B cell (primary cell): ENCODE measurements around the gene AVEN. TPM values are rescaled to one million over a fixed set of nuclear protein-coding genes. Genes with fewer than 3 reads are reported as not detected.

Source experiments
- ATAC-seq: fragments of 200-7000 bp; cut with Tn5 transposase; one replicate; pipeline ENCODE4 v1.10.0; 2021; ENCODE audit warnings: low read depth, mild to moderate bottlenecking, moderate number of reproducible peaks, moderate library complexity
- CTCF ChIA-PET: fragments of 350-600 bp; sonication (Branson Sonifier 250); formaldehyde crosslinking; loops from one replicate; lab custom pipeline; 2021; ENCODE audit warnings: antibody characterized with exemption, inconsistent platforms; lab: Charles Lee
- POLR2A ChIA-PET: fragments of 350-600 bp; sonication (Branson Sonifier 250); formaldehyde crosslinking; loops from one replicate; lab custom pipeline; 2021; ENCODE audit warnings: antibody characterized with exemption; lab: Charles Lee
- DNase-seq: peaks from one replicate; pipeline ENCODE4 v3.0.0; 2013
- H2AFZ ChIP-seq: 2 replicates; pipeline ENCODE4 v1.6.1; 2012; ENCODE audit warnings: mild to moderate bottlenecking, low read depth, low read length; ENCODE audit not compliant: insufficient read depth, poor library complexity, severe bottlenecking
- H3K27ac ChIP-seq, 2 donors: 1 replicate in 1 of 2; 2 replicates in 1 of 2; pipeline ENCODE4 v1.5.1; 2012 to 2013; ENCODE audit warnings: low read length in 2 of 2, mild to moderate bottlenecking in 2 of 2, moderate library complexity in 1 of 2
- H3K27me3 ChIP-seq, 4 experiments: fragments of 200-600 bp in 1 of 4; sonication (generic) in 1 of 4; replicated peaks in 1 of 4; 1 replicate in 2 of 4; 2 replicates in 2 of 4; pipeline versions ENCODE4 v1.6.1 to v1.7.0; 2013 to 2016; ENCODE audit warnings: low read length in 3 of 4, mild to moderate bottlenecking in 2 of 4, mixed read lengths in 1 of 4, moderate library complexity in 1 of 4; ENCODE audit not compliant: insufficient read depth in 4 of 4, control insufficient read depth in 3 of 4; ENCODE audit errors: control extremely low read depth in 1 of 4
- H3K36me3 ChIP-seq, 2 experiments: replicated peaks in 1 of 2; 1 replicate in 1 of 2; 2 replicates in 1 of 2; pipeline versions ENCODE4 v1.6.1 to v1.7.1; 2013; ENCODE audit warnings: low read length in 1 of 2; ENCODE audit not compliant: insufficient read depth in 2 of 2, control insufficient read depth in 1 of 2; ENCODE audit errors: control extremely low read depth in 1 of 2, extremely low read depth in 1 of 2
- H3K4me1 ChIP-seq, 2 donors: fragments of 200-600 bp in 1 of 2; sonication (generic) in 1 of 2; 1 replicate in 1 of 2; 2 replicates in 1 of 2; pipeline versions ENCODE4 v1.5.1 to v1.6.1; 2013 to 2017; ENCODE audit warnings: low read length in 2 of 2; ENCODE audit not compliant: control insufficient read depth in 2 of 2, insufficient read depth in 2 of 2
- H3K4me2 ChIP-seq: replicated peaks from 2 replicates; pipeline ENCODE3; 2012; ENCODE audit warnings: mild to moderate bottlenecking, low read depth, low read length; ENCODE audit not compliant: poor library complexity, severe bottlenecking
- H3K4me3 ChIP-seq, 5 experiments: fragments of 200-600 bp in 1 of 5; sonication (generic) in 1 of 5; 1 replicate in 3 of 5; 2 replicates in 2 of 5; pipeline versions ENCODE4 v1.5.1 to v1.7.0; 2011 to 2016; ENCODE audit warnings: low read length in 4 of 5, mild to moderate bottlenecking in 4 of 5, low read depth in 2 of 5, control low read depth in 1 of 5, moderate library complexity in 1 of 5; ENCODE audit not compliant: insufficient read depth in 1 of 5; ENCODE audit errors: control extremely low read depth in 1 of 5, extremely low read depth in 1 of 5
- H3K79me2 ChIP-seq: fragments of 200-600 bp; sonication (generic); one replicate; pipeline ENCODE4 v1.6.0; 2016; ENCODE audit warnings: low read length; ENCODE audit not compliant: control insufficient read depth, insufficient read depth
- H3K9ac ChIP-seq: fragments of 200-600 bp; sonication (generic); 2 replicates; pipeline ENCODE4 v1.6.1; 2017; ENCODE audit warnings: mild to moderate bottlenecking, low read length, moderate library complexity
- H3K9me3 ChIP-seq, 3 donors: one replicate each; pipeline versions ENCODE4 v1.6.1 to v1.7.1; 2013; ENCODE audit warnings: low read length in 2 of 3; ENCODE audit not compliant: control insufficient read depth in 2 of 3, insufficient read depth in 1 of 3; ENCODE audit errors: control extremely low read depth in 1 of 3
- H4K20me1 ChIP-seq: 2 replicates; pipeline ENCODE4 v1.6.0; 2012; ENCODE audit warnings: mild to moderate bottlenecking, low read length; ENCODE audit not compliant: insufficient read depth, control insufficient read depth, poor library complexity, severe bottlenecking
- H3K27ac Mint-ChIP-seq: one replicate; pipeline ENCODE4 v1.8.0; 2021; ENCODE audit warnings: mixed read lengths
- H3K27me3 Mint-ChIP-seq: one replicate; pipeline ENCODE4 v1.8.0; 2021; ENCODE audit warnings: mixed read lengths
- H3K4me1 Mint-ChIP-seq: one replicate; pipeline ENCODE4 v1.8.0; 2021; ENCODE audit warnings: mixed read lengths
- H3K4me3 Mint-ChIP-seq: one replicate; pipeline ENCODE4 v1.8.0; 2021; ENCODE audit warnings: mixed read lengths
- H3K9me3 Mint-ChIP-seq: one replicate; pipeline ENCODE4 v1.8.0; 2022; ENCODE audit warnings: mixed read lengths; ENCODE audit not compliant: insufficient read depth
- EZH2 ChIP-seq: IDR thresholded peaks from 2 replicates; pipeline ENCODE4 v1.6.1; 2012; ENCODE audit warnings: borderline replicate concordance, low read depth, mild to moderate bottlenecking, moderate library complexity, low read length; ENCODE audit not compliant: insufficient read depth, poor library complexity, severe bottlenecking
- WGBS: methylation state at CpG from one replicate; pipeline ENCODE4 v1.1.5; 2013; ENCODE audit warnings: missing lambda C conversion rate; ENCODE audit not compliant: insufficient coverage; 5-methylcytosine and 5-hydroxymethylcytosine counted together
- intact Hi-C: fragments of 100-400 bp; cut with micrococcal nuclease; formaldehyde crosslinking; loops from one replicate; pipeline ENCODE4 v1.10.0; 2022
- polyA plus RNA-seq: library from polyadenylated mRNA; depleted of rRNA; stranded (reverse); fragments of >200 nt; gene quantifications from 2 replicates; pipeline ENCODE4 v1.2.3, GENCODE V29; 2012
- total RNA-seq, 2 donors: library from RNA; stranded (reverse); fragments of 120-200 nt in 1 of 2; gene quantifications; 1 replicate in 1 of 2; 2 replicates in 1 of 2; pipeline versions ENCODE4 v1.2.3 to v1.2.4, GENCODE V29; 2013 to 2022
- TF ChIP-seq, protein P1 (sequence below): fragments of 200-600 bp; IDR thresholded peaks from one replicate; pipeline ENCODE4 v1.8.0; 2022; ENCODE audit warnings: antibody characterized with exemption, mild to moderate bottlenecking

AVEN gene
- total and polyA plus RNA-seq, 2 donors (not counting 1 experiment from before 2014, with no cell fraction given) = 1.8 to 8.2 TPM

DNA sequence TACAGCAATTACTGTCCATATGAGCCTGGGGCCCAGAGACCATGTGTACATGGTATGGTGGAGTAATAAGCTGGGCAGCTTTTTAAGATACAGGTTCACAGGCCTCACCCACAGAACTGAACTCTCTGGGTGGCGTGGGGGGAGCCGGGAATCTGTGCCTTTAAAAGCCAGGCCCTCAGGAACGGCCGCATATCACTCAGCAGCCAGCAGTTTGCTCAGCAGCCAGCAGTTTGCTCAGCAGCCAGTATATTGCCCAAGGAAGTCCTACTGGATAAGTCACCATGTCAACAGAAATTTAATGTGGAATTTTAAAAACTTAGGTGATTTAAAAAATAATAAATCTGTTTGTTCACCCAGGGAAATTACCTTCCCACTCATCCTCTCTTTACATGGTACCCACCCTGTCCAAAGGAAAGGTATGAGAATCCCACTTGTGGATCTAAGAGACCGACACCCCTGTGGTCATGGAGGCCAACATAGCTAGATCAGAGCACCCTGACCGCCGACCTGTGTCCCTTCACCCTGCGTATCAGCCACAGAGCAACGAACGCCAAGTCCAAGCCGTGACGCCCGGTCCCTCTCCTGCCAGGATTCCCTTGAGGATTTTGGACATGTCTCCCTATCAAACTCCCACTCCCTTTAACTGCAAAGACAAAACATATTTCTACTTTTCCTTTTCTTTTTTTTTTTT, 166.4 kb downstream of the AVEN start:
- Histone ChIP-seq H3K4me1 (no peaks in the 10 kb centered on the region), H3K79me2 (no peaks in the 10 kb centered on the region), H3K27ac (no peak overlapping the region), H4K20me1 (no peaks in the 10 kb centered on the region), H3K4me3 (no peak overlapping the region), H3K9me3 (no peaks in the 10 kb centered on the region), H2AFZ (no peak overlapping the region), H3K4me2 (no peak overlapping the region), H3K27me3 (no peaks in the 10 kb centered on the region), H3K36me3 (no peaks in the 10 kb centered on the region), H3K9ac (no peak overlapping the region)
- ATAC-seq = no peak
- POLR2A ChIA-PET = no interaction called here
- Mint-ChIP-seq H3K27me3 (no peaks in the 10 kb centered on the region), H3K9me3 (no peaks in the 10 kb centered on the region), H3K27ac (no peak overlapping the region), H3K4me3 (no peak overlapping the region), H3K4me1 (peaks cover 3% of the 10 kb centered on the region)
- CTCF ChIA-PET = interaction anchor here (1.4 kb wide), 1 partner anchor 172 kb away, joined by 3 read pairs; no protein-coding TSS in a partner anchor
- WGBS = 98% methylated on average over 12 of the region's 13 CpGs
- TF ChIP-seq EZH2 = no peak
- TF ChIP-seq, protein P1, sequence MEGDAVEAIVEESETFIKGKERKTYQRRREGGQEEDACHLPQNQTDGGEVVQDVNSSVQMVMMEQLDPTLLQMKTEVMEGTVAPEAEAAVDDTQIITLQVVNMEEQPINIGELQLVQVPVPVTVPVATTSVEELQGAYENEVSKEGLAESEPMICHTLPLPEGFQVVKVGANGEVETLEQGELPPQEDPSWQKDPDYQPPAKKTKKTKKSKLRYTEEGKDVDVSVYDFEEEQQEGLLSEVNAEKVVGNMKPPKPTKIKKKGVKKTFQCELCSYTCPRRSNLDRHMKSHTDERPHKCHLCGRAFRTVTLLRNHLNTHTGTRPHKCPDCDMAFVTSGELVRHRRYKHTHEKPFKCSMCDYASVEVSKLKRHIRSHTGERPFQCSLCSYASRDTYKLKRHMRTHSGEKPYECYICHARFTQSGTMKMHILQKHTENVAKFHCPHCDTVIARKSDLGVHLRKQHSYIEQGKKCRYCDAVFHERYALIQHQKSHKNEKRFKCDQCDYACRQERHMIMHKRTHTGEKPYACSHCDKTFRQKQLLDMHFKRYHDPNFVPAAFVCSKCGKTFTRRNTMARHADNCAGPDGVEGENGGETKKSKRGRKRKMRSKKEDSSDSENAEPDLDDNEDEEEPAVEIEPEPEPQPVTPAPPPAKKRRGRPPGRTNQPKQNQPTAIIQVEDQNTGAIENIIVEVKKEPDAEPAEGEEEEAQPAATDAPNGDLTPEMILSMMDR = no peak
- intact Hi-C loops = no loop called here
- DNase-seq = no peak

DNA sequence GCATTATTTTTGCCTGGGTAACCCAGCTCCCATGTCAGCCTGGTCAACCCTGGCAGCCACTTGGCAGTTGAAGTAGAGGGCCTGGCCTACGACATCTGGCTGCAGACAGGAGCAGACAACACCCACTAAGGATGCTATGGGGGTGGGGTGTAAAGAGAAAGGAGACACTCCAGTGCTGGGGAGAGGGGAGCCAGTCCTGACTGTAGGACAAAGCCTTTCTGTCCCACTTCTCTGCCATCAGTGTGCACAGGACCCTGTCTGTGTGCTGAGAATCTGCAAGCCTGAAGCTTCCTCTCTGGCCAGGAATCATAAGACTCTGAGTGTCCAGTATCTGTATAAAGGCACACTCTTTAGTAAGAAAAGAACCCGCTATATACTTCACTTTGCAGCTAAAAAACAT, 167.0 kb downstream of the AVEN start:
- ATAC-seq (no peak), DNase-seq (no peak)
- Mint-ChIP-seq H3K27me3 (no peaks in the 10 kb centered on the region), H3K4me3 (no peak overlapping the region), H3K4me1 (peaks cover 3% of the 10 kb centered on the region), H3K9me3 (no peaks in the 10 kb centered on the region), H3K27ac (no peak overlapping the region)
- Histone ChIP-seq H3K79me2 (no peaks in the 10 kb centered on the region), H3K27me3 (no peaks in the 10 kb centered on the region), H3K9ac (no peak overlapping the region), H3K4me2 (no peak overlapping the region), H3K4me3 (no peak overlapping the region), H4K20me1 (no peaks in the 10 kb centered on the region), H3K27ac (no peak overlapping the region), H3K4me1 (no peaks in the 10 kb centered on the region), H3K9me3 (no peaks in the 10 kb centered on the region), H2AFZ (no peak overlapping the region), H3K36me3 (no peaks in the 10 kb centered on the region)
- POLR2A ChIA-PET = no interaction called here
- TF ChIP-seq, protein P1 = no peak
- TF ChIP-seq EZH2 = no peak
- CTCF ChIA-PET = interaction anchor here (0.7 to 1.4 kb wide), 2 partner anchors 138 to 172 kb away, joined by 3 read pairs; no protein-coding TSS in a partner anchor
- no CpG with 5 or more reads among the region's 2 CpGs for WGBS
- intact Hi-C loops = no loop called here
